ENCODE results near the gene GAS7.

GRCh38 chr17:10013365-10014112 lies 184.9 kb downstream of the GAS7 start:
- TF ChIP-seq POLR2A (IDR thresholded peaks at IDR 0.05; ENCODE audit: low read length) = no peak
- TF ChIP-seq GATA1 (IDR thresholded peaks at IDR 0.05; ENCODE audit: low read depth, low read length) = no peak
